Measurements from ENCODE around the gene CALML5.

CALML5 gene

DNA sequence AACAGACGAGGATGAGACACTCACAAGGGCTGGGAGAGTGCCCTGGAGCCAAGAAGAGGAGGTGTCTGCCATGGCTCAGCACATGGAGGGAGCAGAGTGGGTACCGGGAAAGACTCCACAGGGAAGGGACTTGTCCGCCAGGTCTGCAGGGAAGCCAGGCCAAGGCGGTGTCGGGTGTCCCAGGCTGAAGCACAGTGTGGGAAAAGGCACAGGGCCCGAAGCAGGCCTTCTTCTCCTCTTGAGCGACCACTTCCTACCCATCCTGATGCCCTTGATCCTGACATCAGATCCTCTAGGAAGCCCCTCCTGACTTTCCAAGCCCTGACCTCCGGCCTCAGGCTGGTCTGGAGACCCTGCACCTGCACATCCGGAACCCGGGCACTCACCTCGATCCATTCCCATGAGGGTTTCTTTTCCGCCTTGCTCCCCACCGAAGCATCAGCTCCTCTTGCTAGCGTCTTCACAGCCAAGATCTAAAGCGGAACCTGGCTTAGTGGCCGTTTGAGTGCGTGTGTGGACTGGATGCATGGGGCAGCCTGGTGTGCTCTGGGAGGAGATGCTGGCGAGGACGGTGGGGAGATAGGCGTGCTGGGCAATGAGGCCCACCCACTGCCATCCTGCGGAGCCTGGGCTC lies 33.8 kb upstream of the CALML5 start:
- DNase-seq (ENCODE audit: low read depth): no peak
- TF ChIP-seq, protein P1, sequence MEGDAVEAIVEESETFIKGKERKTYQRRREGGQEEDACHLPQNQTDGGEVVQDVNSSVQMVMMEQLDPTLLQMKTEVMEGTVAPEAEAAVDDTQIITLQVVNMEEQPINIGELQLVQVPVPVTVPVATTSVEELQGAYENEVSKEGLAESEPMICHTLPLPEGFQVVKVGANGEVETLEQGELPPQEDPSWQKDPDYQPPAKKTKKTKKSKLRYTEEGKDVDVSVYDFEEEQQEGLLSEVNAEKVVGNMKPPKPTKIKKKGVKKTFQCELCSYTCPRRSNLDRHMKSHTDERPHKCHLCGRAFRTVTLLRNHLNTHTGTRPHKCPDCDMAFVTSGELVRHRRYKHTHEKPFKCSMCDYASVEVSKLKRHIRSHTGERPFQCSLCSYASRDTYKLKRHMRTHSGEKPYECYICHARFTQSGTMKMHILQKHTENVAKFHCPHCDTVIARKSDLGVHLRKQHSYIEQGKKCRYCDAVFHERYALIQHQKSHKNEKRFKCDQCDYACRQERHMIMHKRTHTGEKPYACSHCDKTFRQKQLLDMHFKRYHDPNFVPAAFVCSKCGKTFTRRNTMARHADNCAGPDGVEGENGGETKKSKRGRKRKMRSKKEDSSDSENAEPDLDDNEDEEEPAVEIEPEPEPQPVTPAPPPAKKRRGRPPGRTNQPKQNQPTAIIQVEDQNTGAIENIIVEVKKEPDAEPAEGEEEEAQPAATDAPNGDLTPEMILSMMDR (IDR thresholded peaks at IDR 0.05; ENCODE audit: control insufficient read depth, extremely low read depth, insufficient read depth): no peak

DNA sequence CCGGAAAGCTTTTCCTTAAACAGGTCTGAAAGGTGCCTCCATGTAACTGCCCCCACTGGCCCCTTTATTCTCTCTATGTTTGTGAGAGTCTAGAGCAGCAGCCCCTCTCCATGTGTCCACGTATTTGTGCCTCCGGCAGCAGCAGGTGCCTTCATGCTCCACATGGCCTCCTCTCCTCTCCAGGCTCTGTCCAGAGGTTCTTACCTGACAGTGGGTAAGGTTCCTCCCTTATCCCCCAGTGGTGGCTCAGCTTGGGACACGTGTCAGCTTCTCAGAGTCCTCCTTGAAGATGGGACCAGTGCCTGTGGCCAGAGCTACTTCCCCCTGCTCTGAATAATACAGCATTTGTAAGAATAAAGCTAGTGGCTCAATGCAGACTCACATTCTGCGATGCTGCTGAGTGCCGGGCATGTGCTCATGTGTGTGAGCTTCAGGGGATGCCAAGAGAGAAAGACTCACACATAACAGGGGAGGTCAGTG lies 33.3 kb upstream of the CALML5 start:
- no peak overlapping the region for H3K4me3 ChIP-seq (ENCODE audit: low read depth, low read length)
- TF ChIP-seq, protein P1 (IDR thresholded peaks at IDR 0.05; ENCODE audit: control insufficient read depth, extremely low read depth, insufficient read depth): no peak
- no peak for DNase-seq (ENCODE audit: low read depth)

More for the DNA sequence above, 33.8 kb upstream of the CALML5 start:
- H3K4me3 ChIP-seq (ENCODE audit: low read depth, low read length): no peak overlapping the region

- H3K4me3 ChIP-seq (ENCODE audit: low read depth, low read length): no peak overlapping the region
- no peak for DNase-seq (ENCODE audit: low read depth)
- TF ChIP-seq, protein P1 (IDR thresholded peaks at IDR 0.05; ENCODE audit: control insufficient read depth, extremely low read depth, insufficient read depth): no peak
These were observed 32.9 kb upstream of the CALML5 start for GRCh38 chr10:5532307-5532605.

GRCh38 chr10:5531558-5532306 lies 32.4 kb upstream of the CALML5 start:
- TF ChIP-seq, protein P1 (IDR thresholded peaks at IDR 0.05; ENCODE audit: control insufficient read depth, extremely low read depth, insufficient read depth): no peak
- no peak for DNase-seq (ENCODE audit: low read depth)

DNA sequence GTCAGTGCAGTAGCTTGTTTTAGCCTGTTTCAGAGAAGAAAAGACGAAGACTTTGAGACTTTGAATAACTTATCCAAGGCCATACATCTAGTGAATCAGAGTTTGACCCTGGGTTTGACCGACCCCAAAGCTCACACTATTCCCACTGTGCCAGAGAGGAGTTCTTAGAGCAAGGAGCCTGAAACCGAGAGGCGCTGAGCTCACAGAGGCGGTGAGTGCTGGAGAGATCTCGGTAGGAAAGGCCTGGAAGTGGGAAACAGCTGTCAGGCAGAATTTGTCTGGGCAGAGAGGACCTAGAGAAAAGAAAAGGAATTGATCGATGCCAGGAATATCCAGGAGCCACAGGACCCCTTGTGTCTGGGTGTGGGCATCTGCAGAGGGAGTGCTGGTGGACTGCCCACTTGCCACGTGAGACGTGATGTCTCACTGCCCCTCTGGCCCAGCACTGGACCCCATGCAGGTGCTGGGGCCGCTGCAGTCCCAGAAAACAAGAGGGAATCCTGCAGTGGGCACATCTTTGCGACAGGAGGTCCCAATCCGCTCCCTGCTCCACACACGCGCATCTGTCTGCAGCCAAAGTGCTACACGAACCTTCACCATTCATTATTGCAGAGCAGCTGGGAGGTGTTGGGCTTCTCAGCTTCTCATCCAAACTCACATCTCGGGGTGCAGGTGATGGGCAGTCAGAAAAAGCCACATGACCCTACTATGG lies 31.6 kb upstream of the CALML5 start:
- no peak for DNase-seq (ENCODE audit: low read depth)
- TF ChIP-seq, protein P1 (IDR thresholded peaks at IDR 0.05; ENCODE audit: control insufficient read depth, extremely low read depth, insufficient read depth): no peak
- H3K4me3 ChIP-seq (ENCODE audit: low read depth, low read length): no peak overlapping the region

More at GRCh38 chr10:5531558-5532306, 32.4 kb upstream of the CALML5 start:
- no peak overlapping the region for H3K4me3 ChIP-seq (ENCODE audit: low read depth, low read length)

- H3K4me3 ChIP-seq (ENCODE audit: low read depth, low read length): no peak overlapping the region
- TF ChIP-seq, protein P1 (IDR thresholded peaks at IDR 0.05; ENCODE audit: control insufficient read depth, extremely low read depth, insufficient read depth): no peak
- DNase-seq (ENCODE audit: low read depth): no peak
These were observed 31.0 kb upstream of the CALML5 start for GRCh38 chr10:5530412-5530806.

All from LNCaP clone FGC (cell line).